Tibial artery (tissue), 4 donors: ENCODE results near the gene NT5DC1.
"Not testable (repeated sequence)": the region's sequence is repeated elsewhere in the genome, so short reads cannot be mapped to it uniquely, and the experiment has no call there.

Source experiments
- DNase-seq, 2 donors: peaks; one replicate each; pipeline ENCODE4 v3.0.0-alpha.2; 2019
- H3K27ac ChIP-seq, 2 donors: fragments of 200-600 bp; sonication (generic) in 1 of 2; 1 replicate in 1 of 2; 2 replicates in 1 of 2; pipeline ENCODE4 v1.5.1; 2018 to 2019; ENCODE audit warnings: mild to moderate bottlenecking in 1 of 2
- H3K27me3 ChIP-seq, 2 donors: fragments of 200-600 bp; sonication (generic) in 1 of 2; one replicate each; pipeline versions ENCODE4 v1.5.1 to v1.6.0; 2016 to 2019
- H3K36me3 ChIP-seq, 3 donors: fragments of 200-600 bp; sonication (generic) in 2 of 3; one replicate each; pipeline ENCODE4 v1.5.1; 2016 to 2019; ENCODE audit warnings: mild to moderate bottlenecking in 2 of 3
- H3K4me1 ChIP-seq, 4 donors: fragments of 200-600 bp; sonication (generic) in 2 of 4; 1 replicate in 3 of 4; 2 replicates in 1 of 4; pipeline ENCODE4 v1.5.1; 2016 to 2019
- H3K4me3 ChIP-seq, 2 donors: fragments of 200-600 bp; sonication (generic) in 1 of 2; 1 replicate in 1 of 2; 2 replicates in 1 of 2; pipeline ENCODE4 v1.5.1; 2018 to 2019; ENCODE audit warnings: mild to moderate bottlenecking in 2 of 2
- H3K9me3 ChIP-seq, 3 donors: fragments of 200-600 bp; sonication (generic) in 1 of 3; one replicate each; pipeline ENCODE4 v1.5.1; 2016 to 2019
- intact Hi-C: fragments of 100-400 bp; cut with DNase I; formaldehyde crosslinking; loops from one replicate; pipeline ENCODE4 v1.15.0; 2023; ENCODE audit warnings: low total_unique reads
- TF ChIP-seq, protein P1 (sequence below), 2 experiments: fragments of 200-600 bp in 1 of 2; fragments of 450-650 bp in 1 of 2; IDR thresholded peaks; one replicate each; pipeline ENCODE4 v1.5.1; 2017 to 2019; ENCODE audit warnings: antibody characterized with exemption in 2 of 2, mild to moderate bottlenecking in 1 of 2, moderate library complexity in 1 of 2

Gene NT5DC1

DNA sequence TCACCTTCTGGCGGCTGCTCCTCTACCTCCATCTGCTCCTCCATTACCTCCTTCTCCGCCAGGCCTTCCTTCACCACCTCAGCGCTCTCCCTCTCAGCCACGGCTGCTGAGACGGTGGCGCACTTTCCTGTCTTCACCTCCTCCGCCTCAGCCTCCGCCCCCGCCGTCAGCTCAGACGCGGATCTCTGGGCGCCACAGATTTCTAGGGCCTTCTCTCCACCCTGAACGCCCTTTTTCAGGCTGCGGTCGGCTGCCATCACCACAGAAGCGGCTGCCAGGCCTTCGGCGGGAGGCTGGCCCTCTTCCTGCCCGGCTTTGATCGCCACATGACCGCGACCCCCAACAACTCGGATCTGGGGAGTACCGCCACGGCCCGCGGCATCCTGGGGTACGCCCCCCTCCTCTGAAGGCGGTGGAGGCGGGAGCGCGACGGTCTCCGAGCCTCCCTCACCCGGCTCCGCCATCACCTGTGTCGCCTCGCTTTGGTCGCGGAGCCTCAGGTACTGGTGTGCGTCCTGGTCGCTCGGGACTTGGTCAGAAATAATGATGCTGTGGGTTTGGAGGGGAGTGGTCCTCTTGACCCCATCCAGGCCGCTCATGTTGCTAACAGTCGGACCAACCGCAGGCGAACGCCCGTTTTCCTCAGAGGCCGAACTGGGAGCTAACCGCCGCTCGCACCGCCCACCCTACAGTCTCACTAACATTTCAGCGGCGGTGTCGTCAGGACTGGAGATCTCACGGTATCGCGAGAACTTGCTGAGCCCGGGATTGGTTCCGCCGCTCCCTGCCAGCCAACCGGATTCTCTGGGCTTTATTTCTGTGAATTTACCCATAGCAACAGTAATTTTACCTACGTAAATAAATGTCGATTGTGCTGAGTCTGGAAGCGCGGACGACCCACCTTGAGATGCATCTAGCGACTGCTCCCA lies 178.8 kb downstream of the NT5DC1 start, which contains the start of gene TSPYL1:
Gene TSPYL1, minus strand, starts transcription at position 699 of the 929 bp plus-strand sequence. Its CDS starts 100 bp downstream, at position 599.
- H3K27me3 ChIP-seq = no peaks in the 10 kb centered on the region
- TF ChIP-seq, protein P1, sequence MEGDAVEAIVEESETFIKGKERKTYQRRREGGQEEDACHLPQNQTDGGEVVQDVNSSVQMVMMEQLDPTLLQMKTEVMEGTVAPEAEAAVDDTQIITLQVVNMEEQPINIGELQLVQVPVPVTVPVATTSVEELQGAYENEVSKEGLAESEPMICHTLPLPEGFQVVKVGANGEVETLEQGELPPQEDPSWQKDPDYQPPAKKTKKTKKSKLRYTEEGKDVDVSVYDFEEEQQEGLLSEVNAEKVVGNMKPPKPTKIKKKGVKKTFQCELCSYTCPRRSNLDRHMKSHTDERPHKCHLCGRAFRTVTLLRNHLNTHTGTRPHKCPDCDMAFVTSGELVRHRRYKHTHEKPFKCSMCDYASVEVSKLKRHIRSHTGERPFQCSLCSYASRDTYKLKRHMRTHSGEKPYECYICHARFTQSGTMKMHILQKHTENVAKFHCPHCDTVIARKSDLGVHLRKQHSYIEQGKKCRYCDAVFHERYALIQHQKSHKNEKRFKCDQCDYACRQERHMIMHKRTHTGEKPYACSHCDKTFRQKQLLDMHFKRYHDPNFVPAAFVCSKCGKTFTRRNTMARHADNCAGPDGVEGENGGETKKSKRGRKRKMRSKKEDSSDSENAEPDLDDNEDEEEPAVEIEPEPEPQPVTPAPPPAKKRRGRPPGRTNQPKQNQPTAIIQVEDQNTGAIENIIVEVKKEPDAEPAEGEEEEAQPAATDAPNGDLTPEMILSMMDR (IDR thresholded peaks at IDR 0.05) = no peak
- H3K4me3 ChIP-seq = peak within 1 kb of the TSS; percentile 80 to 85
- peaks cover 0 to 49% (median 28%) of the 10 kb centered on the region in 4 donors for H3K4me1 ChIP-seq
- H3K9me3 ChIP-seq = no peaks in the 10 kb centered on the region
- peak; percentile 97 to 98 for DNase-seq
- peaks cover 0 to 8% (median under 1%) of the 10 kb centered on the region in 3 donors for H3K36me3 ChIP-seq
- H3K27ac ChIP-seq = peak within 1 kb of the TSS; percentile 98 to 99
- intact Hi-C loops = loop anchor here (10.0 kb wide), 1 partner anchor 255 kb away; no protein-coding TSS in a partner anchor

- Histone ChIP-seq H3K27me3 (no peaks in the 10 kb centered on the region), H3K36me3 (peaks cover 0 to 8% (median 0%) of the 10 kb centered on the region in 3 donors), H3K27ac (peak overlapping the region; percentile 98 to 99), H3K9me3 (no peaks in the 10 kb centered on the region), H3K4me1 (peaks cover 0 to 41% (median 24%) of the 10 kb centered on the region in 4 donors), H3K4me3 (peak overlapping the region; percentile 80 to 85)
- intact Hi-C loops = loop anchor here (10.0 kb wide), 1 partner anchor 254 kb away; no protein-coding TSS in a partner anchor
- DNase-seq = no peak
- TF ChIP-seq, protein P1 (IDR thresholded peaks at IDR 0.05) = no peak
Observed at GRCh38 chr6:116280161-116280932, 179.7 kb downstream of the NT5DC1 start.

- TF ChIP-seq, protein P1 (IDR thresholded peaks at IDR 0.05) = no peak
- DNase-seq = no peak
- Histone ChIP-seq H3K9me3 (no peaks in the 10 kb centered on the region), H3K27me3 (no peaks in the 10 kb centered on the region), H3K27ac (peak overlapping the region in 1 of 2 donors; percentile 98), H3K4me1 (peaks cover 0 to 35% (median 21%) of the 10 kb centered on the region in 4 donors), H3K4me3 (no peak overlapping the region), H3K36me3 (peaks cover 0 to 8% (median 0%) of the 10 kb centered on the region in 3 donors)
- intact Hi-C loops = loop anchor here (10.0 kb wide), 1 partner anchor 254 kb away; no protein-coding TSS in a partner anchor
Observed at GRCh38 chr6:116280933-116281316, 180.3 kb downstream of the NT5DC1 start.

GRCh38 chr6:116282698-116283097 lies 182.0 kb downstream of the NT5DC1 start:
- DNase-seq = no peak
- H3K36me3 ChIP-seq = peaks cover 0 to 7% (median 0%) of the 10 kb centered on the region in 3 donors
- H3K4me1 ChIP-seq = peaks cover 0 to 18% (median 14%) of the 10 kb centered on the region in 4 donors
- no peaks in the 10 kb centered on the region for H3K9me3 ChIP-seq
- no peak overlapping the region for H3K4me3 ChIP-seq
- H3K27ac ChIP-seq = no peak overlapping the region
- intact Hi-C loops = loop anchor here (10.0 kb wide), 1 partner anchor 252 kb away; no protein-coding TSS in a partner anchor
- no peaks in the 10 kb centered on the region for H3K27me3 ChIP-seq
- TF ChIP-seq, protein P1 (IDR thresholded peaks at IDR 0.05) = no peak

DNA sequence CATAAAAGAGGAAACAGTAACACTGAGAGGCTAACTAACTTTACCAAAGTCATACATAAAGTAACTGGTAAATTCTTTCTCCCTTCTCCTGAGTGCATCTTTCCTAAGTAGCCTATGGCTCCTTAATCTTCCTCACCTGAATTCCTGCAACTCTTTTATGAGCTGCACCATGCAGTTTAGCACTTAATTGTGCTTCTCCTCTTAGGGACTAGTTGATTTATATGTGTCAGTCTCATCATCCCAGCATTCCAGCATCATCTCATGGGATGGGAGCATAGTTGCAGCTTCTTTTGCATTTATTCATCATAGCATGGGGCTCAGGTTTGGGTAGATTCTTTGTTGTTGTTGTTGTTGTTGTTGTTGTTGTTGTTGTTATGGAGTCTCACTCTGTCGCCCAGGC lies 182.5 kb downstream of the NT5DC1 start:
- no peak overlapping the region for H3K4me3 ChIP-seq
- TF ChIP-seq, protein P1 (IDR thresholded peaks at IDR 0.05) = no peak
- no peaks in the 10 kb centered on the region for H3K9me3 ChIP-seq
- no peaks in the 10 kb centered on the region for H3K27me3 ChIP-seq
- intact Hi-C loops = loop anchor here (10.0 kb wide), 1 partner anchor 252 kb away; no protein-coding TSS in a partner anchor
- DNase-seq = no peak
- H3K36me3 ChIP-seq = peaks cover 0 to 2% (median 0%) of the 10 kb centered on the region in 3 donors
- peaks cover 0 to 13% (median 9%) of the 10 kb centered on the region in 4 donors for H3K4me1 ChIP-seq
- H3K27ac ChIP-seq = no peak overlapping the region

DNA sequence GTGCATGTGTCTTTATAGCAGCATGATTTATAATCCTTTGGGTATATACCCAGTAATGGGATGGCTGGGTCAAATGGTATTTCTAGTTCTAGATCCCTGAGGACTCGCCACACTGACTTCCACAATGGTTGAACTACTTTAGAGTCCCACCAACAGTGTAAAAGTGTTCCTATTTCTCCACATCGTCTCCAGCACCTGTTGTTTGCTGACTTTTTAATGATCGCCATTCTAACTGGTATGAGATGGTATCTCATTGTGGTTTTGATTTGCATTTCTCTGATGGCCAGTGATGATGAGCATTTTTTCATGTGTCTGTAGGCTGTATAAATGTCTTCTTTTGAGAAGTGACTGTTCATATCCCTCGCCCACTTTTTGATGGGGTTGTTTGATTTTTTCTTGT lies 184.3 kb downstream of the NT5DC1 start:
- H3K9me3 ChIP-seq, H3K4me1 ChIP-seq, H3K36me3 ChIP-seq, H3K27ac ChIP-seq, DNase-seq, H3K4me3 ChIP-seq, H3K27me3 ChIP-seq: not testable (repeated sequence)
- intact Hi-C loops = loop anchor here (5.0 to 10.0 kb wide), 2 partner anchors 157 to 250 kb away; no protein-coding TSS in a partner anchor
